Measurements from ENCODE around the gene RNF157. TPM values are rescaled to one million over a fixed set of nuclear protein-coding genes. Genes with fewer than 3 reads are reported as not detected.
"Not testable (repeated sequence)": the region's sequence is repeated elsewhere in the genome, so short reads cannot be mapped to it uniquely, and the experiment has no call there.

Gene RNF157
- total RNA-seq, 1 donor from 2014 or later = 15.8 TPM

DNA sequence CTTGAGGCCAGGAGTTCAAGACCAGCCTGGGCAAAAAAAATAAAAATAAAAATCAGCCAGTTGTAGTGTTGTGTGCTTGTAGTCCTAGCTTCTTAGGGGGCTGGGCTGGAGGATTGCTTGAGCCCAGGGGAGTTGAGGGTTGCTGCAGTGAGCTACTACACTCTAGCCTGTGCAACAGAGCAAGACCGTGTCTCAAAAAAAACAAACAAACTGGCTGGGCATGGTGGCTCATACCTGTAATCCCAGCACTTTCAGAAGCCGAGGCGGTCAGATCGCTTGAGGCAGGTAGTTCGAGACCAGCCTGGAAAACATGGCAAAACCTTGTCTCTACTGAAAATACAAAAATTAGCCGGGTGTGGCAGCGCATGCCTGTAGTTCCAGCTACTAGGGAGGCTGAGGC lies 19.9 kb upstream of the RNF157 start:
- ATAC-seq (no peak), DNase-seq (ENCODE audit: low spot score) (no peak)
- intact Hi-C loops (cut with DNase I) = no loop called here

DNA sequence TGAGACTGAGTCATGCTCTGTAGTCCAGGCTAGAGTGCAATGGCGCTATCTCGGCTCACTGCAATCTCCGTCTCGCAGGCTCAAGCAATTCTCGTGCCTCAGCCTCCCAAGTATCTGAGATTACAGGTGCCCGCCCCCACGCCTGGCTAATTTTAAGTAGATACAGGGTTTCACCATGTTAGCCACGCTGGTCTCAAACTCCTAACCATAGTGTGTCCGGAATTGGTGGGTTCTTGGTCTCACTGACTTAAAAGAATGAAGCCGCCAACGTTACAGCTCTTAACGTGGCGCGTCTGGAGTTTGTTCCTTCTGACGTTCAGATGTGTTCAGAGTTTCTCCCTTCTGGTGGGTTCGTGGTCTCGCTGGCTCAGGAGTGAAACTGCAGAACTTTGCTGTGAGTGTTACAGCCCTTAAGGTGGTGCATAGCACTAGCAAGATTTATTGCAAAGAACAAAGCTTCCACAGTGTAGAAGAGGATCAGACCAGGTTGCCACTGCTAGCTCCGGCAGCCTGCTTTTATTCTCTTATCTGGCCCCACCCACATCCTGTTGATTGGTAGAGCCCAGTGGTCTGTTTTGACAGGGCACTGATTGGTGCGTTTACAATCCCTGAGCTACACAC lies 16.2 kb upstream of the RNF157 start:
- peak; percentile 48 for DNase-seq (ENCODE audit: low spot score)
- ATAC-seq; intact Hi-C loops (cut with DNase I): not testable (repeated sequence)

DNA sequence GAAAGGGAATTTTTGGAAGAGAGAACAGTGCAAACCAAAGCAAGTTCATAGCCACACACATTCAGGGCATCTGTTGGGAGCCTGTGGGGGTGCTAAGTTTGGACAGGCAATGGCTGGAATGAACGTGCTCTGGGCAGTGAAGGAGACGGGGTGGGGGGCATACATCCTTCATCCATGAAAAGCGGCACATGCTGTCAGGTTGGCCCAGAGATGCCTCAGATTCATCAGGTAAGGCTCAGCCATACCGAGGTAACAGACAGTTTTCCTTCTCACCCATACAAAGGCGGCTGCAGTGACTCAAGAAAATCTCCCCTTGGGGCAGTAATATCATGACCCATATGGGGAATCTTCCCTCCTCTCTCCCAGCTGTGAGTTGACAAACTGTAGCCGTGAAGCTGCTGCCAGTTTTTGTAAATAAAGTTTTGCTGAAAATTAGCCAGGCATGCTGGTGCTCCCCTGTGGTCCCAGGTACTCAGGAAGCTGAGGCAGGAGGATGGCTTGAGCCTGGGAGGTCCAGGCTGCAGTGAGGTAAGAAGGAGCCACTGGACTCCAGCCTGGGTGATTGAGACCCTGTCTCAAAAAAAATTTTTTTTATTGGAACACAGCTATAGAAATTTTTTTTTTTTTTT lies 15.6 kb upstream of the RNF157 start:
- intact Hi-C loops (cut with DNase I) = no loop called here
- DNase-seq (ENCODE audit: low spot score) (no peak), ATAC-seq (no peak)

DNA sequence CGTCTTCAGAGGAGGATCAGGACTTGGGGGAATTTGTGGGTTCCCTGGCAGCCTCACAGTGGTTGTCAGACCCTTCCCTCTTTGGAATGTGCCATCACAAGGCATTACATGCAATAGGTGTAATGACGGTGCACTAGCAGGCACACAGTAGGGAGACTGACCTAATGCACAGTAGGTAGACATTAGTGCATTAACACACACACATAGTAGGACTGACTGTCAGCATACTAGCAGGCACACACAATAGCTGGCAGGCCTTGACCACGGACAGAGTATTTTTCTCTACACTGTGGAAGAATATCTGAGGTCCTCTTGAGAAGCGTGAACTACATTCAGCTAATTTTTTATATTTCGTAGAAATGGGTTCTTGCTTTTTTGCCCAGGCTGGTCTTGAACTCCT lies 14.0 kb upstream of the RNF157 start:
- DNase-seq (ENCODE audit: low spot score) = no peak
- intact Hi-C loops (cut with DNase I) = no loop called here
- ATAC-seq = no peak

DNA sequence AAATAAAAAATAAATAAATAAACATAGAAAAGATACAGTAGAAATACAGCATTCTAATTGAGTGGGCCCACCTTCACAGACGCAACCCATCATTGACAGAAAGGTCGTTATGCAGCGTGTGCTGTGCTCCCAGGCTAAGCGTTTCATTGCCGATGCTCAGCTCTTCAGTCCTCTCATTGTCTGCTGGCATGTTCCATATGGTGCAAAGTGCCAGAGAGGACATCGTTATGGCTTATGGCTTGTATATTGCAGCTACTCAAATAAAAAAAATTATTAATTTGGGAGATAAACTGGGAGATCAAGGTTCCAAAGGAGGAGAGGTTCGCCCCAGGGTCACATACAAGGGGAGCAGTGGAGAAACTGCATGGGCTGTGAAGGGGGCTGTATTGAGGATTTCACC lies 13.5 kb upstream of the RNF157 start:
- DNase-seq (ENCODE audit: low spot score) (no peak), ATAC-seq (no peak)
- intact Hi-C loops (cut with DNase I) = no loop called here

DNA sequence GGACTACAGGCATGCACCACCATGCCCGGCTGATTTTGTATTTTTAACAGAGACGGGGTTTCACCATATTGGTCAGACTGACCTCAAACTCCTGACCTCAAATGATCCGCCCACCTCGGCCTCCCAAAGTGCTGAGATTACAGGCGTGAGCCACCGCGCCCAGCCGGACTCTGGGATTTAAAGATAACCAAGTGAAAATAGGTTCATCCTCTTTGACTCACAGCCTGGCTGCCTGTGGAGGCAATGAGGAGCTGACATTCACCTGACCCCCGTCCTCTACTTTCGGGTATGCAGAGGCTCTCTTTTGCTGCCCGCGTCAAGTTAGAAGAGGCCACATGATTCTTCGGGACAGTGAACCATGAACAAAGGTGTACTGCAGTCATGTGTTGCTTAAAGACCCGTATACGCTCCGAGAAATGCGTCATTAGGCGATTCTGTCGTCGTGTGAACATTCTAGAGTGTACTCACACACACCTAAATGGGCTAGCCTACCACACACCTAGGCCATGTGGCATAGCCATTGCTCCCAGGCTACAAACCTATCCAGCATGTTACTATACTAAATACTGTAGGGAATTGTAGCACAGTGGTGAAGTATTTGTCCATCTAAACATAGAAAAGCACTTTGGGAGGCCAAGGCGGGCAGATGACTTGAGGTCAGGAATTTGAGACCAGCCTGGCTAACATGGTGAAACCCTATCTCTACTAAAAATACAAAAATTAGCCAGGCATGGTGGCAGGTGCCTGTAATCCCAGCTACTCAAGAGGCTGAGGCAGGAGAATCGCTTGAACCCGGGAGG lies 12.9 kb upstream of the RNF157 start:
- DNase-seq (ENCODE audit: low spot score); intact Hi-C loops (cut with DNase I); ATAC-seq: not testable (repeated sequence)

DNA sequence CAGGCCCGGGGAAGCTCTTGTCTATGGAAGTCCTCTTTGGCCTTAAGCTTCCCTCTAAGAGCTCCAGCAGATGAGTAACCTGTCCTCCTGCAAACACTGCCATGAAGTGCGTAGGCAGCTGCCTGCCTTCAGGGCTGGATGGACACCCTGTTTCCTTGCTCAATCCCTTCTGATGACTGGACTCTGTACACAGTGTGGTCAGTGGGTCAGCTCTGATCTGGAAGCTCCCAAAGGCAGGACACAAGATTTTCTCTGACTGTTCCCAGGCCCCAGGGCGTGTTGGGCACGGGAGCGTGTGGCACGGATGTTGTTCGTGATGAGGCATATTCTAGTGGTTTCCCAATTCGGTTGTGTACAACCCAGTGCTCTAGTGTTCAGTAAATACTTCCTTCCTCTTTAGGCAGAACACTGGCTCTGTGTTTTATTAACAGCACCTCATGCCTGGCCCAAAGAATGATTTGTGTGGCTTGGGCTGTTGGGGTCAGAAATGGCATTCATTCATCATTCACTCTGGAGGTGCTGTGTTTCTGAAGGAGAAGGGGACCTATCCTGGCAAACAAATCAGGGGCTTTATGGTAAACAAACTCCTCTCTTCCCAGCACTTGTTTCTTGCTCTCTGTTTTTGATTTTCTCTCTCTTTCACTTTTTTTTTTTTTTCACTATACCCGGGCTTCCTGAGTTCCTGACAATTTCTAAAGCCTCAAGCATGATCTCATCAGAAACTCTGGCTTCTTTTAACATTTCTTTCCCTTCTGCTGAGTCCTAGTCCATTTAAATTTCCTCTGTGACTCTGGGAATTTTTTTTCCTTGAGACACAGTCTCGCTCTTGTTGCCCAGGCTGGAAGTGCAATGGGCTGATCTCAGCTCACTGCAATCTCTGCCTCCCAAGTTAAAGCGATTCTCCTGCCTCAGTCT lies 12.0 kb upstream of the RNF157 start:
- intact Hi-C loops (cut with DNase I) = no loop called here
- ATAC-seq = peak; percentile 92

DNA sequence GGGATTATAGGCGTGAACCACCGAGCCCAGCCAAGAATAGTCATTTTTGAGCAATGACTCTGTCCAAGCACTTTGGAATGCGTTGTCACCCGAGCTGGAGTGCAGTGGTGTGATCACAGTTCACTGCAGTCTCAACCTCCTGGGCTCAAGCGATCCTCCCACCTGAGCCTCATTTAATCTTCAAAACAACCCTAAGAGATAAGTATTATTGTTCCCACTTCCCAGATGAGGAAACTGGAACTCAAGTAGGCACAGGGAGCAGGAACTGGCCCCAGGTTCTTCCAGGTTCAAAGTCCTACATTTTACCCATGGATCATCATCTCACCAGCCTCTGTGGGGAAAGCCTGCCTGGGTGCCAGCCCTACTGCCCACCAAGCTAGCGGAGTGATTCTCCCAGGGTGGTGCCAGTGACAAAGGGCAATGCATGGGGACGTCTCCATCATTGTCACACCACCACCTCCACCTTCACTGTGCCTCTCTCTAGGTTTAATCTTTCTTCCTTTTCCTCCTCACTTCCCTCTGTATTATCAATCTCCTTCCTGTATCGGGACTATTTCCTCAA lies 11.3 kb upstream of the RNF157 start:
- ATAC-seq (no peak), DNase-seq (ENCODE audit: low spot score) (no peak)
- intact Hi-C loops (cut with DNase I) = no loop called here

More for the DNA sequence above, 12.0 kb upstream of the RNF157 start:
- DNase-seq (ENCODE audit: low spot score) = no peak

DNA sequence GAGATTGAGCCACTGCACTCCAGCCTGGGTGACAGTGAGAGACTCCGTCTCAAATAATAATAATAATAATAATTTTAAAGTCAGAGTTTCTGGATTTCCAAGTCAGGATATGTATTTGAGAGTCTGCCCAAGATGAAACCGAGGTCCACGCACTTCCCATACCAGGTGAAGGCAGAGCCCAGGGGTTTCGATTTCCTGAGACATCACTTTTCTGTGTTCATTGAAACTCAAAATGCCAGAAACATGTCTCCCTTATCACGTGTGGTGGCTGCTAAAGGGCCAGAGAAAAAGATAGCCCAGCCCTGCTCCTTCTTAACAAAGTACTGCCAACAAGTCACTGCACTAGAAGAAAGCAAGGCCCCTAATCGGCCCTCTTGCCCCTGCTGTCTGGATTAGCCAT lies 9.8 kb upstream of the RNF157 start:
- DNase-seq (ENCODE audit: low spot score) (no peak), ATAC-seq (no peak)
- intact Hi-C loops (cut with DNase I) = no loop called here

DNA sequence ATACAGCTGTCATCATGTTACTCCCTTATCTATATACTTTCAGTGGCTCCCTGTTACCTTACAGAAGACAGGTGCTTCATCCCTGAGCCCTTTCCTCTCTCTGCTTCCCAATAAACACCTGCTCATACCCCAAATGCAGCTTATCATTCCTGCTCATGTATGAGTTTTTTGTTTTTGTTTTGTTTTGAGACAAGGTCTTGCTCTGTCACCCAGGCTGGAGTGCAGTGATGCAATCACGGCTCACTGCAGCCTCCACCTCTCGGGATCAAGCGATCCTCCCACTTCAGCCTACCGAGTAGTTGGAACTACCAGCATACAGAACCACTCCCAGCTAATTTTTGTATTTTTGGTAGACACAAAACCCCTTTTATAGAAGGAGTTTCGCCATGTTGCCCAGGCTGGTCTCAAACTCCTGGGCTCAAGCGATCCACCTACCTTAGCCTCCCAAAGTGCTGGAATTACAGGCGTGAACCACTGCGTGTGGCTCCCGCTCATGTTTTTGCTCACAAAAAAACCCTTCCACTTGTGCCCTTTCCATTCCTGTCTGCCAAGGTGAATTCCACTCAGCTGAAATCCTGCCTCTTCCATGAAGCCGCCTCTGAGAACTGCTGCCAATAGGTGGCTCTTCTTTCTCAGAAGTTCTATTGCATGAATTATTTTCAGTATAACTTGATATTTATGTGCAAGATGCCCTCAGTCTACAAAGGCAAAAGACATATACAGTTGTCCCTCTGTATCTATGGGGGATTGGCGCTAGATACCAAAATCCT lies 7.9 kb upstream of the RNF157 start:
- ATAC-seq (no peak), DNase-seq (ENCODE audit: low spot score) (no peak)
- intact Hi-C loops (cut with DNase I) = no loop called here

DNA sequence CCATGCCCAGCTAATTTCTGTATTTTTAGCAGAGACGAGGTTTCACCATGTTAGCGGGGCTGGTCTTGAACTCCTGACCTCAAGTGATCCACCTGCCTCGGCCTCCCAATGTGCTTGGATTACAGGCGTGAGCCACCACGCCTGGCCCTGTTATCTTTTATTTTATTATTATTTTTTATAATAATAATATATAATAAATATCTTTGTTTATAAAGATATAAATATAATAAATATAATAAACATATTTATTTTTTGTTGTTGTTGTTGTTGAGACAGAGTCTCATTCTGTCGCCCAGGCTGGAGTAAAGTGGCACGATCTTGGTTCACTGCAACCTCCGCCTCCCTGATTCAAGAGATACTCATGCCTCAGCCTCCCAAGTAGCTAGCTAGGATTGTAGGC lies 7.0 kb upstream of the RNF157 start:
- DNase-seq (ENCODE audit: low spot score) (no peak), ATAC-seq (no peak)
- intact Hi-C loops (cut with DNase I) = no loop called here

DNA sequence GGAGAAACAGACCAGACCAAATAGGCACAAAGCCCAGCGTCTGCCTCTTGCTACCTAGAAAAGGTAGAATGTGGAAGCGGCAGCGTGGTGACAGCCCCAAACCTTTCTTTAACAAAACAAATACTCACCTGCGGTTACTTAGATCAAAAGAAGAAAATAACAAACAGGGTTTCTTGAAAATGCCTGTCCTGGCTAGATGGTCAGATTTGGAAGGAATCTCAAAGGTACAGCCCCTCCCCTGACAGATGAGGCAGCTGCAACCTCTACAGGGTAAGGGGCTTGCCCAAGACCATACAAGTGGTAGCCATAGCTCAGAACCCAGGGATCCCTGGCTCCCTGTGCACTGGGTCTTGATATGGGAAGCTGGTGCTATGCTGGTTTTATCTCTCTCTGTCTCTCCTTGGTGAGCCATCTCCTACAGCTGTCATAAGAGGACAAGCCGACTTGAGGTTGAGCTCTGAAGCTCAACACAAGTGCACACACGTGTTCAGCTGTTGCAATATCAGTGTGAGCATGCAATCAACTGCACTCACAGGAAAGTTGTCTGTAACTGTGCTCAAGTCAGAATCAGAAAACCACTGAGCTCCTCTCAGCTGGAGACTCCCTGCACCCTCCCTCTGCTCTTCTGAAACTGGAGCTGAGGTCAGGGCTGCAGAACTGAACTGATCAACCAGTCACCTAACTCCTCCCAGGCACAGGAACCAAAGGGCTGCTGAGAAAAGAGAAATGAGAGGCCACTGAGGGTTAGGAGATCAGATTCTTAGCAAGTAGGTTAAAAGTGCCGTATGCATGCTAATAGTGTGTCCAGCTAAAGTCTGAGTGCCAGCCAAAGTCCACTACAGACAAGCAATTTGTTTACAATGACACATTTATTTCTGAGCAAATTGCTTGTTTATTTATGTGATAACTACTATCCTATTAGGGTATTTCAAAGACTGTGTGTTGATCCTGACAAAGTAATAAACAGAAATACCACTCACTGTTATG lies 6.1 kb upstream of the RNF157 start:
- ATAC-seq (peak; percentile 50), DNase-seq (ENCODE audit: low spot score) (no peak)
- intact Hi-C loops (cut with DNase I) = no loop called here

DNA sequence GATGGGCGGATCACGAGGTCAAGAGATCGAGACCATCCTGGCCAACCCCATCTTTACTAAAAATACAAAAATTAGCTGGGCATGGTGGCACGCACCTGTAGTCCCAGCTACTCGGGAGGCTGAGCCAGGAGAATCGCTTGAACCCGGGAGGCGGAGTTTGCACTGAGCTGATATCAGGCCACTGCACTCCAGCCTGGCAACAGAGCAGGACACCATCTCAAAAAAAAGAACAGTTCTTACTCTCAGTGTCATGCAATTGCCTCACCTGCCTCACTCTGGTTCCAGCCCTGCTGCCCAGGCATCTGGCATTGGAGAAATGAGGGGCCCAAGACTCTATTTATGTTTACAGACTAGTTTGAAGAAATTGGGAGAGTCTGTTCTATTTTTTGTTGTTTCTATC lies 4.4 kb upstream of the RNF157 start:
- ATAC-seq; intact Hi-C loops (cut with DNase I); DNase-seq (ENCODE audit: low spot score): not testable (repeated sequence)

DNA sequence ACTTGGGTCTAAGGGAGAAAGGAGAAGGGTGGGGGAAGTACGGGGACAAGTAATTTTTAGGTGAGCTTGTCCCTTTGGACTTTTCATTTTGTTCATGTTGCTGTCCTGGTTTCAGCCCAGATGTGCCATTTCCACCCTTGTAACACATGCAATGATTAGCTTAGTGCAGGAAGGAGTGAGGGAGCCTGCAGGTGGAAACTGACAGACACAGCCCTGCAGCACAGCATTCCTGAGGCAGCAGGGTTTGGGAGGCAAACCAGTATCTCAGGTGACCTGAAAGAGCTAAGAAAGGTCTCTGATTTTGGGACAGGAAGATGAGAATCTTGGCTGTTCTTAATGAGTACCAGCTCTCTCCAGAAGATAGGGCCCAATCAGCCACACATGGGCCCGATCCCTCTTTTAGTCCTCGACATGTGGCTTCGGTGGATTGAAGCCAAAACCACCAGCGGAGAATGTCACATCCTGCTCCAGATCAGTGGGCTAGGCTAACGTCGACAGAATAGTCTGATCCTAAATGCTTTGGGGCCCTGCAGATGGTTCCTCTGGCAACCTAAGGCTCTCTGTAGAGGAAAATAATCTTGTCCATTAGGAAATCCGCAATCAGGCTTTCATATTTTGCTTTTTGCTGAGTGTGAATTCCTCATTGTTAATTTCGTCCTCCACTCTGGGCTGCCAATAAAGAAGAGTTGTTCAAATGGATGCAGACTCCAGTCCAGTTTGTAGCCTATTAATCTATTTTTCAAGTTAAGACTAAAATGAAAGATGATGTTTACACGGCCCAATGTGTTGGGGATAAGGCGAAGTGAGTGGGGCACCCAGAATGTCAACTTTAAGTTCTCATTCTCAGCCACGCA lies 3.8 kb upstream of the RNF157 start:
- intact Hi-C loops (cut with DNase I) = no loop called here
- no peak for ATAC-seq
- no peak for DNase-seq (ENCODE audit: low spot score)

DNA sequence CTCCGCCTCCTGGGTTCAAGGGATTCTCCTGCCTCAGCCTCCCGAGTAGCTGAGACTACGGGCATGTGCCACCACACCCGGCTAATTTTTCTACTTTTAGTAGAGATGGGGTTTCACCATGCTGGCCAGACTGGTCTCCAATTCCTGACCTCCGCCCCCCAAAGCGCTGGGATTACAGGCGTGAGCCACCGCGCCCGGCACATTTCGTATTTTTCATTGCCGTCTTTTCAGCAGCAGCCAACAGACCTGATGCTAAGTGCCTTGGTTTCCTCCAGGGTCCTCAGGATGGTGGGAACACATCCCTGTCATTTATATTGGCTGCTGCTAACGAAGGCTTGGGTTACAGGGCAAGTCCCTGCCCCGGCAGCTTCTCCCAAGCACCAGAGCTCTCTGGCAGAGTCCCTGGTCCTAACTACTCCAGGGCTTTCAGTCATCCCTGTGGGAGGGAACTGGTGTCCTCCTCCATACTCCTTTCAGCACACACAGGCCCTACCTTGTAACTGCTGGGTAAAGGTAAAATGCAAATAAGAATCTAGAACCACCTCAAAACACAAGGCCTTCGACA lies 1.5 kb upstream of the RNF157 start:
- DNase-seq (ENCODE audit: low spot score) = no peak
- intact Hi-C loops (cut with DNase I) = no loop called here
- no peak for ATAC-seq

DNA sequence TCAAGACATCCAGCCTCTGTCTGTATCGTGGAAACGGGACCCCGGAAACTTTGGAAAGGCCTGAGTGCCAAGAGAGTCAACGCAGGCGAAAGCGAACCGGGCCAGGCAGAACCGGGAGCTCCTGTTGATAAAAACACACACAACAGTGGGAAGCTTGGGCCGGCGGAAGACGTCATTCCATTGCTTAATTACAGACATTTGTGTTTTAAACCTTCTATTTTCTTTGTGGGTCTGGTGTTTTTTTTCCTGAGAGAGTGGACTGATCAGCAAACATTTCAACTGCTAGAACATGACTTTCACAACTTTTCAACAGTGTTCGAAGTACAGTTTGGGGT lies 878 bp upstream of the RNF157 start:
- DNase-seq (ENCODE audit: low spot score) (no peak), ATAC-seq (peak; percentile 66)
- intact Hi-C loops (cut with DNase I) = no loop called here

Measured in sciatic nerve (tissue), 2 donors.